Astrocyte (in vitro differentiated cells and primary cell): Measurements from ENCODE around the gene ZNF827. TPM values are rescaled to one million over a fixed set of nuclear protein-coding genes. Genes with fewer than 3 reads are reported as not detected.
A peak's percentile ranks its signal among the peaks of the same experiment; 100 is the strongest.

ENCODE experiments used
- DNase-seq: peaks from one replicate; pipeline ENCODE4 v3.0.0-alpha.2; 2010; ENCODE audit warnings: low read depth
- FAIRE-seq: peaks from 2 replicates; lab custom pipeline; 2011; peaks lifted over from hg19 to GRCh38; lab: Jason Lieb, UNC
- H2AFZ ChIP-seq: 2 replicates; pipeline ENCODE4 v1.6.0; 2012; ENCODE audit warnings: low read depth, low read length, inconsistent platforms
- H3K27ac ChIP-seq: 2 replicates; pipeline ENCODE4 v1.5.1; 2011; ENCODE audit warnings: low read depth, low read length, inconsistent platforms
- H3K27me3 ChIP-seq: 2 replicates; pipeline ENCODE4 v1.6.0; 2011; ENCODE audit warnings: low read length, inconsistent platforms; ENCODE audit not compliant: insufficient read depth
- H3K36me3 ChIP-seq: 2 replicates; pipeline ENCODE4 v1.5.1; 2011; ENCODE audit warnings: low read length, inconsistent platforms; ENCODE audit not compliant: insufficient read depth
- H3K4me1 ChIP-seq: 2 replicates; pipeline ENCODE4 v1.5.1; 2011; ENCODE audit warnings: low read length, inconsistent platforms; ENCODE audit not compliant: insufficient read depth
- H3K4me2 ChIP-seq: 2 replicates; pipeline ENCODE4 v1.6.0; 2012; ENCODE audit warnings: low read length, inconsistent platforms
- H3K4me3 ChIP-seq: 2 replicates; pipeline ENCODE4 v1.5.1; 2011; ENCODE audit warnings: low read depth, mild to moderate bottlenecking, low read length, inconsistent platforms; ENCODE audit not compliant: insufficient read depth
- H3K79me2 ChIP-seq: 2 replicates; pipeline ENCODE4 v1.6.0; 2012; ENCODE audit warnings: mild to moderate bottlenecking, low read length, inconsistent platforms; ENCODE audit not compliant: insufficient read depth
- H3K9ac ChIP-seq: 2 replicates; pipeline ENCODE4 v1.6.0; 2012; ENCODE audit warnings: mild to moderate bottlenecking, low read length, inconsistent platforms
- H3K9me3 ChIP-seq: 2 replicates; pipeline ENCODE4 v1.5.1; 2012; ENCODE audit warnings: low read depth, mild to moderate bottlenecking, low read length, inconsistent platforms; ENCODE audit not compliant: insufficient read depth
- H4K20me1 ChIP-seq: 2 replicates; pipeline ENCODE4 v1.6.0; 2012; ENCODE audit warnings: low read length, inconsistent platforms; ENCODE audit not compliant: insufficient read depth
- H3K27ac Mint-ChIP-seq: one replicate; pipeline ENCODE4 v1.8.0; 2021; ENCODE audit warnings: mild to moderate bottlenecking, mixed read lengths; ENCODE audit not compliant: unreplicated experiment
- H3K27me3 Mint-ChIP-seq: one replicate; pipeline ENCODE4 v1.8.0; 2021; ENCODE audit warnings: low read depth, mixed read lengths; ENCODE audit not compliant: unreplicated experiment
- H3K36me3 Mint-ChIP-seq: one replicate; pipeline ENCODE4 v1.8.0; 2021; ENCODE audit warnings: low read depth, mixed read lengths; ENCODE audit not compliant: unreplicated experiment
- H3K4me1 Mint-ChIP-seq: one replicate; pipeline ENCODE4 v1.8.0; 2021; ENCODE audit warnings: low read depth, mixed read lengths; ENCODE audit not compliant: unreplicated experiment
- H3K4me3 Mint-ChIP-seq: one replicate; pipeline ENCODE4 v1.8.0; 2021; ENCODE audit warnings: mild to moderate bottlenecking, moderate library complexity, mixed read lengths; ENCODE audit not compliant: unreplicated experiment
- H3K9me3 Mint-ChIP-seq: one replicate; pipeline ENCODE4 v1.8.0; 2021; ENCODE audit warnings: mild to moderate bottlenecking, mixed read lengths; ENCODE audit not compliant: unreplicated experiment
- EZH2 ChIP-seq: IDR thresholded peaks from 2 replicates; pipeline ENCODE4 v1.6.1; 2012; ENCODE audit warnings: mild to moderate bottlenecking, low read length, inconsistent platforms; ENCODE audit not compliant: insufficient read depth
- total RNA-seq: library from RNA; stranded (reverse); gene quantifications from 2 replicates; pipeline ENCODE4 v1.2.1, GENCODE V29; 2021
- TF ChIP-seq, protein P1 (sequence below): IDR thresholded peaks from 2 replicates; pipeline ENCODE4 v1.5.1; 2011; ENCODE audit warnings: low read depth, mild to moderate bottlenecking, inconsistent platforms, low read length, moderate library complexity; ENCODE audit not compliant: insufficient read depth

ZNF827 gene
- total RNA-seq, 1 donor from 2014 or later = 39.7 TPM

DNA sequence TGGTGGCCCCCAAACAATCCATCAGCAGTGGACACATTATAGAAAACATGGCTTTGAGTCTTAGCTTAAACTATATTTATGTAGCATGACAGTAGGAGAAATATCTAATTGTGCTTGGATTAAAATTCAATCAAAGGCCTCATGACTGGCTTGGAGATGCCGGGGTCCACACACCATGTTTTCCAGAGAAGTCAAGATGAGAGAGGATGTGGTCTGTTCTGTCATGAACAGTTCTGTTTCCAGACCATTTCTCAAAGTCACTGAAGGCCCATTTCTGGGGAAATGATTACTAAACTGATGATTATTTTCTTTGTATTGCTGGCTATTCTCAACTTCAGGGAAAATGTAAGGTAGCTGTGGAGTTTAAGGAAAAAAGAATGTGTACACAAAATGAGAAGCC, 182.4 kb downstream of the ZNF827 start:
- Histone ChIP-seq H3K36me3 (peaks cover 19% of the 10 kb centered on the region), H3K4me3 (no peak overlapping the region), H3K4me1 (no peaks in the 10 kb centered on the region), H3K27me3 (no peaks in the 10 kb centered on the region), H3K27ac (no peak overlapping the region), H3K4me2 (no peak overlapping the region), H4K20me1 (peaks cover 4% of the 10 kb centered on the region), H3K79me2 (no peaks in the 10 kb centered on the region), H3K9me3 (no peaks in the 10 kb centered on the region), H2AFZ (no peak overlapping the region), H3K9ac (no peak overlapping the region)
- H3K4me1 Mint-ChIP-seq = peaks cover 11% of the 10 kb centered on the region
- H3K27ac Mint-ChIP-seq = peak overlapping the region; percentile 31
- FAIRE-seq (no peak), DNase-seq (no peak)
- TF ChIP-seq EZH2 = no peak
- TF ChIP-seq, protein P1, sequence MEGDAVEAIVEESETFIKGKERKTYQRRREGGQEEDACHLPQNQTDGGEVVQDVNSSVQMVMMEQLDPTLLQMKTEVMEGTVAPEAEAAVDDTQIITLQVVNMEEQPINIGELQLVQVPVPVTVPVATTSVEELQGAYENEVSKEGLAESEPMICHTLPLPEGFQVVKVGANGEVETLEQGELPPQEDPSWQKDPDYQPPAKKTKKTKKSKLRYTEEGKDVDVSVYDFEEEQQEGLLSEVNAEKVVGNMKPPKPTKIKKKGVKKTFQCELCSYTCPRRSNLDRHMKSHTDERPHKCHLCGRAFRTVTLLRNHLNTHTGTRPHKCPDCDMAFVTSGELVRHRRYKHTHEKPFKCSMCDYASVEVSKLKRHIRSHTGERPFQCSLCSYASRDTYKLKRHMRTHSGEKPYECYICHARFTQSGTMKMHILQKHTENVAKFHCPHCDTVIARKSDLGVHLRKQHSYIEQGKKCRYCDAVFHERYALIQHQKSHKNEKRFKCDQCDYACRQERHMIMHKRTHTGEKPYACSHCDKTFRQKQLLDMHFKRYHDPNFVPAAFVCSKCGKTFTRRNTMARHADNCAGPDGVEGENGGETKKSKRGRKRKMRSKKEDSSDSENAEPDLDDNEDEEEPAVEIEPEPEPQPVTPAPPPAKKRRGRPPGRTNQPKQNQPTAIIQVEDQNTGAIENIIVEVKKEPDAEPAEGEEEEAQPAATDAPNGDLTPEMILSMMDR = no peak
- H3K4me3 Mint-ChIP-seq = no peak overlapping the region
- H3K9me3 Mint-ChIP-seq = peaks cover 1% of the 10 kb centered on the region
- no peaks in the 10 kb centered on the region for H3K27me3 Mint-ChIP-seq
- peaks cover 25% of the 10 kb centered on the region for H3K36me3 Mint-ChIP-seq

DNA sequence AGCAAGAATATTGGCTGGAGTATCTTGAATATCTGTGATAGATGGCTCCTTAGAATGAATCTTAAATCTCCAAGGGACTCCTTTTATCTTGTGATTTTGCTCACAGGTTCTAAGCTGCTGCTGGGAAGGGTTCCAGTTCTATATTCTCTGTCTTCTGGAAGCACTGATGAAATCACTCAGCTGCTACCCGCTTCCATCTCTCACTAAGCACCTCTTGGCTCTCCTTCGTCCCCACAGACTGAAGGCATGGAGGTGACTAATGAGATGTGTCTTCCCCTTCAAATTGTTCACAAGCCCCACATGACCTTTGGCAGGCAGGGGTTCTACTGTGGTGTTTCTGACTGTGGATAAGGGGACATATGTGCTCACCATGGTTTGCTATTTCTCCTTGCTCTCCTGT, 182.8 kb downstream of the ZNF827 start:
- peak; percentile 40 for DNase-seq
- Histone ChIP-seq H3K27ac (no peak overlapping the region), H3K4me1 (no peaks in the 10 kb centered on the region), H3K9me3 (no peaks in the 10 kb centered on the region), H3K4me2 (no peak overlapping the region), H3K36me3 (peaks cover 15% of the 10 kb centered on the region), H3K27me3 (no peaks in the 10 kb centered on the region), H2AFZ (no peak overlapping the region), H3K79me2 (no peaks in the 10 kb centered on the region), H3K4me3 (no peak overlapping the region), H3K9ac (no peak overlapping the region), H4K20me1 (peaks cover 4% of the 10 kb centered on the region)
- Mint-ChIP-seq H3K36me3 (peaks cover 24% of the 10 kb centered on the region), H3K4me1 (peaks cover 11% of the 10 kb centered on the region), H3K27me3 (no peaks in the 10 kb centered on the region), H3K27ac (peak overlapping the region; percentile 31), H3K9me3 (peaks cover 1% of the 10 kb centered on the region), H3K4me3 (no peak overlapping the region)
- no peak for FAIRE-seq
- no peak for TF ChIP-seq EZH2
- TF ChIP-seq, protein P1 = no peak

DNA sequence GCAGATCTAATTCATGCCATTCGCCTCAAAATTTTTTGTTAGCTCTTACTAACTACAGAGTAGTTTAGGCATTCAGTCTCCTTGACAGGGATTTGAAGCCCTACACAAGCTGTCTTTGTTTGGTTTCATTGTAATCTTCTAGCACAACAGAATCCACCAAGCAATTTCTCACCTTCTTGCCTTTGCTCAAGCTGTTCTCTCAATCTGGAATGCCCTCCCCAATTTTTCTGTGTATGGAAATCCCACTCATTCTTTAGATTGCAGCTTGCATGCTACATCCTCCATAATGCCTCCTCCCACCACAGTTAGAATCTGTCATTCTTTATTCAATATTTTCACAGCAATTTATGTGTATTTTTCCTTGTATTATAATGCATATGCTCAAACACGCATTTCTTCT, 195.0 kb downstream of the ZNF827 start:
- no peaks in the 10 kb centered on the region for H3K27me3 Mint-ChIP-seq
- FAIRE-seq (no peak), DNase-seq (no peak)
- Histone ChIP-seq H3K4me1 (no peaks in the 10 kb centered on the region), H4K20me1 (no peaks in the 10 kb centered on the region), H2AFZ (no peak overlapping the region), H3K27ac (no peak overlapping the region), H3K9me3 (no peaks in the 10 kb centered on the region), H3K27me3 (no peaks in the 10 kb centered on the region), H3K4me2 (no peak overlapping the region), H3K36me3 (no peaks in the 10 kb centered on the region), H3K79me2 (no peaks in the 10 kb centered on the region), H3K9ac (no peak overlapping the region), H3K4me3 (no peak overlapping the region)
- no peaks in the 10 kb centered on the region for H3K9me3 Mint-ChIP-seq
- H3K36me3 Mint-ChIP-seq = peaks cover 2% of the 10 kb centered on the region
- H3K4me3 Mint-ChIP-seq = no peak overlapping the region
- no peak overlapping the region for H3K27ac Mint-ChIP-seq
- no peak for TF ChIP-seq EZH2
- TF ChIP-seq, protein P1 = no peak
- H3K4me1 Mint-ChIP-seq = peaks cover 4% of the 10 kb centered on the region
